ENCODE measurements around the gene GCA. TPM values are rescaled to one million over a fixed set of nuclear protein-coding genes. Genes with fewer than 3 reads are reported as not detected.

The GCA gene
- total RNA-seq, 1 donor from 2014 or later, result 7.3 TPM

DNA sequence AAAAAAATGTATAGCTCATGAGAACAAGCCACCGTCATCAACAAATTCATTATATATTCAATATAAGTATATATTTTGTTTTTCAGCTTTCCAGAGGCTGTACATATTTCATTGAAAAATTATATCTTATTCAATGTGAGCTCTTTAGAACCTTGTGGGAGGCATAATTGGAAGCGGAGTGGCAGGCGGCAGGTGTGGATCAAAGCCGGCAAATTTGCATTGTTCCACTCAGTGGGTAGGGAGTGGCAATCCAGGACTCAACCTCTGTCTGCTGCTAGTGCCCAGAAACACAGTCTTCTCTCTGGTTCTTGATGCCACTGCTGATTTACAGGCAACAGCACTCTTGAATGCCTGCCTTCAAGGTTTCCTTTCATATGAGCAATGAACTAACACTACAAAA is 46.9 kb downstream of the GCA start:
- DNase-seq (ENCODE audit: low spot score), result no peak
- intact Hi-C loops (cut with DNase I), result no loop called here

DNA sequence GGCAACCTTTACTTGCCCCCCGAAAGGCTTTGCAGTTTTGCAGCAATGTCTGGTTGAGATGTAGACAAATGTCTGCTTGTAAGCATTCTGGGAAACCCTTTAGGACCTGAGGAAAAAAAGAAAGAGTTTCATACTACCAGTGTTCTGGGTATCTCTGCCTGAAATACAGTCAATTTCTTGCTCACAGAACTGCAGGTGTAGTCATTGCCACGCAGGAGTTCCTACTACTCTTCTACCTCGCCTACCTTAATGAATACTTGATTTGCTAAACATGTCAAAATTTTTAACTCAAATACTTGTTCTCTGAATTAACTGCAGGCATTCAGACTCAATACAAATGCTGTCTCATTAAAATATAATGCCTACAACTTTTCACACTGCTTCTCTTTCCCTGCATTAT is 56.4 kb downstream of the GCA start:
- intact Hi-C loops (cut with DNase I), result no loop called here
- no peak for DNase-seq (ENCODE audit: low spot score)

DNA sequence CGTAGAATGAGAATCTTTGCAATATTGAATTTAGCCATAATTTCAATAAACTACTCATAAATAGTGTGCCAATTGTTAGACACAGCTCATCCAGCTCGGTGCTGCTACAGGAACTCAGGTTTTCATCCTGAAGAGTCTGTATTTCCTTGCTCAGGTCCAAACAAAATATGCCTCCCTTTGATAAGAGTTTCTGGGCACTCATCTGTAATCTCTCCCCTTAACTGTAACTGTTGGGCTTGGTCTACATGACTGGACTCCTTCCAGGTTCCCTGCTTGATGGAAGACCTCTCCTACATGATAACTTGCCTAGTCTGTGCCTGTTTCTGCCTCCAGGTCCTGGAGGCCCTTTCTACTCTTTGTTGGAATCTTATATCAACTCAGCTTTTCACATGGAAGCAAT is 57.9 kb downstream of the GCA start:
- intact Hi-C loops (cut with DNase I), result no loop called here
- no peak for DNase-seq (ENCODE audit: low spot score)

DNA sequence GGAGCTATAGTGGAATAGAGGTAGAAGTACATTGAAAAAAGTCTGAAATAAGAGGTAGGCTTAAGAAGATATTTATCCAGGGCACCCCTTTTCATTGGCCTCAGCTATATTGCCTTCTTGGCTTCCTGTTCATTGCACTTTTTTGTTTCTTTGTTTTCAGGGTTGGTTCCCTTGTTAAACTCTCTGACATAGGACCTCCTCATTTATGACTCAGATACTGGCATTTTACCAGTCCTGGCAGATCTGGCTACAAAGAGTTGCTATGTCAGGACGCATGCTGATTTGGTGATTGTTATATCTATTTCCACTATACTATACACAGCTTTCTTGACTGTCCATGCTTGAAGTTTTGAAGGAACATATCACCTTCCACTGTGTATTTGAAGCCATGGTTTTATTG is 60.0 kb downstream of the GCA start:
- DNase-seq (ENCODE audit: low spot score), result no peak
- intact Hi-C loops (cut with DNase I), result no loop called here

Other genes starting within 250 kb of the GCA start
- gene GCG, start 191.9 kb upstream of the GCA start, total RNA-seq, result not detected
- gene FAP, start 100.7 kb upstream of the GCA start, total RNA-seq, result 10.4 TPM
- gene IFIH1, start 25.4 kb upstream of the GCA start, total RNA-seq, result 4.4 TPM

Data from cardiac septum (tissue), 1 donor.